IMR-90 (cell line): Measurements from ENCODE around the gene NAV2. TPM values are rescaled to one million over a fixed set of nuclear protein-coding genes. Genes with fewer than 3 reads are reported as not detected.

Source experiments
- ATAC-seq: fragments of 200-7000 bp; cut with Tn5 transposase; 2 replicates; pipeline ENCODE4 v1.9.1; 2020; ENCODE audit warnings: low read depth, mild to moderate bottlenecking, moderate library complexity
- BruUV-seq: library from RNA; stranded (reverse); fragments of 400-500 nt; replicated peaks from 2 replicates; lab custom pipeline; 2021; lab: Mats Ljungman, UMichigan
- CTCF ChIA-PET: fragments of 300-600 bp; formaldehyde crosslinking; extraction: SDS; loops from one replicate; lab custom pipeline; 2021; ENCODE audit warnings: antibody characterized with exemption; lab: Yijun Ruan, JAX
- POLR2A ChIA-PET: fragments of 300-600 bp; sonication (Branson Sonifier 250); formaldehyde crosslinking; loops from one replicate; lab custom pipeline; 2022; ENCODE audit warnings: antibody characterized with exemption; ENCODE audit not compliant: unreplicated experiment; lab: Charles Lee
- DNase-seq: peaks from one replicate; pipeline ENCODE4 v3.0.0; 2013
- H2AFZ ChIP-seq: replicated peaks from 2 replicates; pipeline ENCODE3; 2013; ENCODE audit warnings: low read length, mild to moderate bottlenecking; ENCODE audit not compliant: poor library complexity
- H2AK5ac ChIP-seq: 2 replicates; pipeline ENCODE4 v1.6.1; 2013; ENCODE audit warnings: low read depth, low read length, inconsistent platforms
- H2AK9ac ChIP-seq: replicated peaks from 2 replicates; pipeline ENCODE3; 2013; ENCODE audit warnings: mild to moderate bottlenecking, low read depth, low read length, moderate library complexity; ENCODE audit not compliant: poor library complexity
- H2BK120ac ChIP-seq: 2 replicates; pipeline ENCODE4 v1.6.1; 2013; ENCODE audit warnings: low read depth, low read length, inconsistent platforms
- H2BK15ac ChIP-seq: 3 replicates; pipeline ENCODE4 v1.6.1; 2013; ENCODE audit warnings: low read depth, low read length, inconsistent platforms
- H2BK20ac ChIP-seq: 2 replicates; pipeline ENCODE4 v1.6.1; 2013; ENCODE audit warnings: low read depth, mild to moderate bottlenecking, inconsistent platforms, low read length, moderate library complexity
- H2BK5ac ChIP-seq: 2 replicates; pipeline ENCODE4 v1.6.1; 2013; ENCODE audit warnings: mild to moderate bottlenecking, low read depth, low read length, inconsistent platforms; ENCODE audit not compliant: poor library complexity, severe bottlenecking
- H3K14ac ChIP-seq: replicated peaks from 2 replicates; pipeline ENCODE4 v1.6.1; 2013; ENCODE audit warnings: low read depth, low read length, inconsistent platforms
- H3K18ac ChIP-seq: 2 replicates; pipeline ENCODE4 v1.6.1; 2013; ENCODE audit warnings: low read depth, low read length, control low read depth
- H3K23ac ChIP-seq: 2 replicates; pipeline ENCODE4 v1.6.1; 2013; ENCODE audit warnings: low read depth, low read length, inconsistent platforms
- H3K27ac ChIP-seq: 2 replicates; pipeline ENCODE4 v1.5.1; 2013; ENCODE audit warnings: mild to moderate bottlenecking, control low read depth, low read length; ENCODE audit not compliant: insufficient read depth
- H3K27me3 ChIP-seq: 2 replicates; pipeline ENCODE4 v1.6.1; 2013; ENCODE audit warnings: low read length; ENCODE audit not compliant: control insufficient read depth, insufficient read depth
- H3K36me3 ChIP-seq: 2 replicates; pipeline ENCODE4 v1.6.1; 2013; ENCODE audit warnings: low read length, mixed read lengths; ENCODE audit not compliant: control insufficient read depth, insufficient read depth
- H3K4ac ChIP-seq: 2 replicates; pipeline ENCODE4 v1.6.1; 2013; ENCODE audit warnings: low read depth, low read length, inconsistent platforms
- H3K4me1 ChIP-seq: 2 replicates; pipeline ENCODE4 v1.6.1; 2013; ENCODE audit warnings: low read length, mixed read lengths; ENCODE audit not compliant: control insufficient read depth, insufficient read depth
- H3K4me2 ChIP-seq: 2 replicates; pipeline ENCODE4 v1.6.1; 2013; ENCODE audit warnings: low read depth, mild to moderate bottlenecking, control low read depth, low read length, moderate library complexity
- H3K4me3 ChIP-seq: 2 replicates; pipeline ENCODE4 v1.5.1; 2013; ENCODE audit warnings: low read depth, mild to moderate bottlenecking, control low read depth, low read length, moderate library complexity; ENCODE audit not compliant: insufficient read depth
- H3K56ac ChIP-seq: 2 replicates; pipeline ENCODE4 v1.6.1; 2013; ENCODE audit warnings: low read length, inconsistent platforms; ENCODE audit not compliant: insufficient read depth; ENCODE audit errors: extremely low read depth
- H3K79me1 ChIP-seq, 2 experiments: 2 replicates each; pipeline ENCODE4 v1.6.1; 2013; ENCODE audit warnings: low read length in 2 of 2, inconsistent platforms in 1 of 2, low read depth in 1 of 2
- H3K9ac ChIP-seq: 2 replicates; pipeline ENCODE4 v1.6.1; 2013; ENCODE audit warnings: low read depth, low read length, control low read depth
- H3K9me1 ChIP-seq: 2 replicates; pipeline ENCODE4 v1.6.1; 2013; ENCODE audit warnings: low read length, inconsistent platforms; ENCODE audit not compliant: insufficient read depth
- H3K9me3 ChIP-seq: 2 replicates; pipeline ENCODE4 v1.6.1; 2013; ENCODE audit warnings: low read length; ENCODE audit not compliant: control insufficient read depth, insufficient read depth
- H4K20me1 ChIP-seq: 2 replicates; pipeline ENCODE4 v1.6.1; 2013; ENCODE audit warnings: low read length, inconsistent platforms; ENCODE audit not compliant: insufficient read depth
- H4K5ac ChIP-seq: 2 replicates; pipeline ENCODE4 v1.6.1; 2013; ENCODE audit warnings: mild to moderate bottlenecking, low read depth, low read length, control low read depth
- H4K8ac ChIP-seq, 2 experiments: 2 replicates each; pipeline ENCODE4 v1.6.1; 2013; ENCODE audit warnings: low read depth in 2 of 2, low read length in 2 of 2, control low read depth in 1 of 2, inconsistent platforms in 1 of 2
- H4K91ac ChIP-seq: 2 replicates; pipeline ENCODE4 v1.6.1; 2013; ENCODE audit warnings: low read depth, low read length, inconsistent platforms; ENCODE audit not compliant: insufficient read depth
- BHLHE40 ChIP-seq: fragments of 150-350 bp; IDR thresholded peaks from 2 replicates; pipeline ENCODE4 v1.6.1; 2016; ENCODE audit warnings: mild to moderate bottlenecking, low read depth, low read length
- CEBPB ChIP-seq: IDR thresholded peaks from 2 replicates; pipeline ENCODE4 v1.6.1; 2012; ENCODE audit warnings: low read depth, low read length, improper control_type of control experiment
- CHD1 ChIP-seq: IDR thresholded peaks from 2 replicates; pipeline ENCODE4 v1.6.1; 2012; ENCODE audit warnings: low read depth, low read length, improper control_type of control experiment
- FOS ChIP-seq: fragments of 150-350 bp; IDR thresholded peaks from 2 replicates; pipeline ENCODE4 v1.6.1; 2016; ENCODE audit warnings: low read depth, low read length
- MAFK ChIP-seq: IDR thresholded peaks from 2 replicates; pipeline ENCODE4 v1.6.1; 2012; ENCODE audit warnings: low read depth, low read length, improper control_type of control experiment
- MAZ ChIP-seq: IDR thresholded peaks from 2 replicates; pipeline ENCODE4 v1.6.1; 2012; ENCODE audit warnings: low read depth, mild to moderate bottlenecking, low read length, improper control_type of control experiment, moderate library complexity, borderline replicate concordance
- MXI1 ChIP-seq: IDR thresholded peaks from 2 replicates; pipeline ENCODE4 v1.6.1; 2012; ENCODE audit warnings: low read depth, mild to moderate bottlenecking, low read length, moderate library complexity, borderline replicate concordance
- NFE2L2 ChIP-seq: fragments of 150-350 bp; IDR thresholded peaks from 2 replicates; pipeline ENCODE4 v1.6.1; 2016; ENCODE audit warnings: low read depth, mild to moderate bottlenecking, low read length
- POLR2A ChIP-seq: IDR thresholded peaks from 2 replicates; pipeline ENCODE4 v1.6.1; 2012; ENCODE audit warnings: mild to moderate bottlenecking, low read depth, low read length
- RAD21 ChIP-seq: IDR thresholded peaks from 2 replicates; pipeline ENCODE4 v1.6.1; 2012; ENCODE audit warnings: low read length, improper control_type of control experiment
- RCOR1 ChIP-seq: IDR thresholded peaks from 2 replicates; pipeline ENCODE4 v1.6.1; 2012; ENCODE audit warnings: mild to moderate bottlenecking, low read length, improper control_type of control experiment; ENCODE audit not compliant: insufficient replicate concordance
- RFX5 ChIP-seq: IDR thresholded peaks from 2 replicates; pipeline ENCODE4 v1.8.0; 2012; ENCODE audit warnings: low read depth, mild to moderate bottlenecking, low read length, moderate library complexity
- SMC3 ChIP-seq: fragments of 150-350 bp; IDR thresholded peaks from 2 replicates; pipeline ENCODE4 v1.6.1; 2016; ENCODE audit warnings: low read depth, mild to moderate bottlenecking, antibody characterized with exemption, low read length, moderate library complexity
- WGBS, 2 experiments: methylation state at CpG; one replicate each; pipeline versions ENCODE4 v1.1.5 to v1.1.7; 2013; ENCODE audit warnings: missing lambda C conversion rate in 2 of 2; ENCODE audit not compliant: insufficient read length in 1 of 2; ENCODE audit errors: extremely low coverage in 2 of 2; 5-methylcytosine and 5-hydroxymethylcytosine counted together
- dilution Hi-C: fragments of 300-500 bp; cut with HindIII; formaldehyde crosslinking; loops from one replicate; pipeline ENCODE4 v1.14.3; 2018; ENCODE audit warnings: low sequenced_read_pairs; ENCODE audit not compliant: unreplicated experiment
- in situ Hi-C: fragments of 300-500 bp; cut with MboI; formaldehyde crosslinking; loops from 3 replicates; pipeline ENCODE4 v1.14.3; 2019; ENCODE audit warnings: low sequenced_read_pairs, inconsistent platforms, mixed read lengths
- intact Hi-C: fragments of 100-400 bp; cut with micrococcal nuclease; formaldehyde crosslinking; loops from 2 replicates; pipeline ENCODE4 v1.10.0; 2022
- polyA plus RNA-seq, 3 experiments: library from polyadenylated mRNA; depleted of rRNA; stranded (reverse); fragments of >200 nt; gene quantifications; 2 replicates each; pipeline ENCODE4 v1.2.3, GENCODE V29; 2012; ENCODE audit warnings: low replicate concordance in 1 of 3
- total RNA-seq: library from RNA; depleted of rRNA; stranded (reverse); fragments of >200 nt; gene quantifications from 2 replicates; pipeline ENCODE4 v1.2.3, GENCODE V29; 2012
- TF ChIP-seq, protein P1 (sequence below): fragments of 150-350 bp; IDR thresholded peaks from 2 replicates; pipeline ENCODE4 v1.6.1; 2017; ENCODE audit warnings: mild to moderate bottlenecking, antibody characterized with exemption, low read length, low read depth
- TF ChIP-seq, protein P2 (sequence below): conservative IDR thresholded peaks from 2 replicates; pipeline ENCODE4 v1.5.1; 2012; ENCODE audit warnings: mild to moderate bottlenecking, low read depth, low read length, improper control_type of control experiment
- TF ChIP-seq, protein P3 (sequence below): fragments of 150-350 bp; IDR thresholded peaks from 2 replicates; pipeline ENCODE4 v1.6.1; 2016; ENCODE audit warnings: low read depth, mild to moderate bottlenecking, low read length, moderate library complexity, borderline replicate concordance

Gene NAV2
- total and polyA plus RNA-seq, 2 of the 4 experiments (the other 2 are of a cell fraction) = 4.5 to 12.6 TPM

DNA sequence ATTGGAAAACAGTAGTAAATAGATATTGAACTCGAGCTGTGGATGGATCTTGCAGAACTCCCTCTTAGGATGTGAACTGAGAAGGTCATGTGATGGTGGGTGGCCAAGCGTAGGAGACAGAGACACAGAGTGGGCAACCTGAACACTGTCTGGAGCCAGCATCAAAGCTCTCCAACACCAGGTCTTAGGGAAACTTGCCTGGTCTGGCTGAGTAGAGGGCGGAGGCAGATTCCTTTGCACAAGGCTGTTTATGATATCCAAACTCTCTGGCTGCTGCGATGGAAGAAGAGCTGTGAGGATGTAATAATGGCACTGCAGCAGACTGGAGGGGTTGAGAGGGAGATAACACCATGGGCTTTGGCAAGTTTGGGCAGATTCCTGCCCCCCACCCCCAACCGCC is 10.1 kb downstream of the NAV2 start:
- peak overlapping the region; percentile 3; the same call in 1 of the 2 replicates for H3K27ac ChIP-seq
- peaks cover 16% of the 10 kb centered on the region for H3K9me1 ChIP-seq
- H3K23ac ChIP-seq = no peak overlapping the region
- H4K91ac ChIP-seq = peak overlapping the region; percentile 72; the same call in 1 of the 2 replicates
- no peaks in the 10 kb centered on the region for H3K27me3 ChIP-seq
- H4K8ac ChIP-seq = peak overlapping the region in 1 of 2 experiments; percentile 10; a peak in 1 of 4 replicates
- dilution Hi-C loops = no loop called here
- 80% methylated on average over 1 of the region's 5 CpGs; no CpG with 5 or more reads in 1 of the 2 experiments for WGBS, 2 experiments
- no peak overlapping the region; the same call in 1 of the 2 replicates for H3K4ac ChIP-seq
- DNase-seq (peak; percentile 36), ATAC-seq (peak; percentile 73)
- H3K4me2 ChIP-seq = peak overlapping the region; percentile 11; the same call in 1 of the 2 replicates
- no peak overlapping the region for H2BK5ac ChIP-seq
- ChIA-PET CTCF (interaction anchor here (0.8 to 1.5 kb wide), 2 partner anchors 20 to 165 kb away, joined by 3 to 5 read pairs; no protein-coding TSS in a partner anchor), POLR2A (no interaction called here)
- 0 out of 2 replicates have a peak overlapping the region, but pooled peaks have one; percentile 0 for H3K14ac ChIP-seq
- peak overlapping the region; percentile 1; the same call in 1 of the 2 replicates for H3K18ac ChIP-seq
- no peak overlapping the region for H3K56ac ChIP-seq
- intact Hi-C loops = no loop called here
- no peak overlapping the region for H3K9ac ChIP-seq
- peaks cover 66 to 77% of the 10 kb centered on the region in 2 experiments for H3K79me1 ChIP-seq
- TF ChIP-seq, protein P1, sequence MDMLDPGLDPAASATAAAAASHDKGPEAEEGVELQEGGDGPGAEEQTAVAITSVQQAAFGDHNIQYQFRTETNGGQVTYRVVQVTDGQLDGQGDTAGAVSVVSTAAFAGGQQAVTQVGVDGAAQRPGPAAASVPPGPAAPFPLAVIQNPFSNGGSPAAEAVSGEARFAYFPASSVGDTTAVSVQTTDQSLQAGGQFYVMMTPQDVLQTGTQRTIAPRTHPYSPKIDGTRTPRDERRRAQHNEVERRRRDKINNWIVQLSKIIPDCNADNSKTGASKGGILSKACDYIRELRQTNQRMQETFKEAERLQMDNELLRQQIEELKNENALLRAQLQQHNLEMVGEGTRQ = no peak
- TF ChIP-seq RAD21 = no peak
- no peak for TF ChIP-seq MXI1
- no peak for TF ChIP-seq NFE2L2
- TF ChIP-seq BHLHE40 = no peak
- TF ChIP-seq, protein P2, sequence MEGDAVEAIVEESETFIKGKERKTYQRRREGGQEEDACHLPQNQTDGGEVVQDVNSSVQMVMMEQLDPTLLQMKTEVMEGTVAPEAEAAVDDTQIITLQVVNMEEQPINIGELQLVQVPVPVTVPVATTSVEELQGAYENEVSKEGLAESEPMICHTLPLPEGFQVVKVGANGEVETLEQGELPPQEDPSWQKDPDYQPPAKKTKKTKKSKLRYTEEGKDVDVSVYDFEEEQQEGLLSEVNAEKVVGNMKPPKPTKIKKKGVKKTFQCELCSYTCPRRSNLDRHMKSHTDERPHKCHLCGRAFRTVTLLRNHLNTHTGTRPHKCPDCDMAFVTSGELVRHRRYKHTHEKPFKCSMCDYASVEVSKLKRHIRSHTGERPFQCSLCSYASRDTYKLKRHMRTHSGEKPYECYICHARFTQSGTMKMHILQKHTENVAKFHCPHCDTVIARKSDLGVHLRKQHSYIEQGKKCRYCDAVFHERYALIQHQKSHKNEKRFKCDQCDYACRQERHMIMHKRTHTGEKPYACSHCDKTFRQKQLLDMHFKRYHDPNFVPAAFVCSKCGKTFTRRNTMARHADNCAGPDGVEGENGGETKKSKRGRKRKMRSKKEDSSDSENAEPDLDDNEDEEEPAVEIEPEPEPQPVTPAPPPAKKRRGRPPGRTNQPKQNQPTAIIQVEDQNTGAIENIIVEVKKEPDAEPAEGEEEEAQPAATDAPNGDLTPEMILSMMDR = no peak
- no peak for TF ChIP-seq CHD1
- no peak for TF ChIP-seq RFX5
- TF ChIP-seq FOS = no peak
- no peak for TF ChIP-seq RCOR1
- TF ChIP-seq SMC3 = no peak
- TF ChIP-seq, protein P3, sequence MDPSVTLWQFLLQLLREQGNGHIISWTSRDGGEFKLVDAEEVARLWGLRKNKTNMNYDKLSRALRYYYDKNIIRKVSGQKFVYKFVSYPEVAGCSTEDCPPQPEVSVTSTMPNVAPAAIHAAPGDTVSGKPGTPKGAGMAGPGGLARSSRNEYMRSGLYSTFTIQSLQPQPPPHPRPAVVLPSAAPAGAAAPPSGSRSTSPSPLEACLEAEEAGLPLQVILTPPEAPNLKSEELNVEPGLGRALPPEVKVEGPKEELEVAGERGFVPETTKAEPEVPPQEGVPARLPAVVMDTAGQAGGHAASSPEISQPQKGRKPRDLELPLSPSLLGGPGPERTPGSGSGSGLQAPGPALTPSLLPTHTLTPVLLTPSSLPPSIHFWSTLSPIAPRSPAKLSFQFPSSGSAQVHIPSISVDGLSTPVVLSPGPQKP = no peak
- no peak for TF ChIP-seq MAFK
- no peak for TF ChIP-seq POLR2A
- no peak for TF ChIP-seq MAZ
- TF ChIP-seq CEBPB = no peak
- H4K5ac ChIP-seq = peak overlapping the region; percentile 9
- H3K4me1 ChIP-seq = peaks cover 21% of the 10 kb centered on the region
- no peak overlapping the region for H2AFZ ChIP-seq
- H3K36me3 ChIP-seq = peaks cover 3% of the 10 kb centered on the region; the same call in 1 of the 2 replicates
- no TSS peak for BruUV-seq
- H2BK120ac ChIP-seq = 0 out of 2 replicates have a peak overlapping the region, but pooled peaks have one; percentile 11
- in situ Hi-C loops = no loop called here
- H2AK5ac ChIP-seq = peak overlapping the region; percentile 14; the same call in 1 of the 2 replicates
- H2BK20ac ChIP-seq = no peak overlapping the region
- H3K9me3 ChIP-seq = no peaks in the 10 kb centered on the region
- peaks cover 4% of the 10 kb centered on the region for H4K20me1 ChIP-seq
- H3K4me3 ChIP-seq = no peak overlapping the region
- H2AK9ac ChIP-seq = no peak overlapping the region
- no peak overlapping the region for H2BK15ac ChIP-seq
